Stimulated activated CD4-positive, alpha-beta T cell treated with anti-CD3 and anti-CD28 coated beads, Interleukin-4, amount 100 ng/mL, for 24 hours (primary cell): ENCODE measurements around the gene SEPTIN1.

Experiments
- DNase-seq: peaks from one replicate; pipeline ENCODE4 v3.0.0-alpha.2; 2020

The SEPTIN1 gene

GRCh38 chr16:30382111-30382881 is at the start of gene SEPTIN1:
Gene SEPTIN1, minus strand, starts transcription at chr16:30382561. Its CDS starts 19 bp downstream, at chr16:30382542.
- peak; percentile 79 for DNase-seq

GRCh38 chr16:30430428-30430970 is 48.1 kb upstream of the SEPTIN1 start:
- no peak for DNase-seq

GRCh38 chr16:30429678-30430427 is 47.5 kb upstream of the SEPTIN1 start, which contains the start of gene DCTPP1:
Gene DCTPP1, minus strand, starts transcription at chr16:30430030. Its CDS starts 50 bp downstream, at chr16:30429980.
- DNase-seq: peak; percentile 98

GRCh38 chr16:30429418-30429677 is 47.0 kb upstream of the SEPTIN1 start:
- DNase-seq: no peak

- no peak for DNase-seq
Observed at GRCh38 chr16:30428055-30428454, 45.7 kb upstream of the SEPTIN1 start.

GRCh38 chr16:30421010-30421409 is 38.6 kb upstream of the SEPTIN1 start:
- no peak for DNase-seq

GRCh38 chr16:30418350-30419181 is 36.2 kb upstream of the SEPTIN1 start:
- DNase-seq: no peak

GRCh38 chr16:30417529-30418349 is 35.4 kb upstream of the SEPTIN1 start:
- DNase-seq: peak; percentile 87

GRCh38 chr16:30416624-30417528 is 34.5 kb upstream of the SEPTIN1 start:
- no peak for DNase-seq

GRCh38 chr16:30416047-30416603 is 33.8 kb upstream of the SEPTIN1 start:
- no peak for DNase-seq

- DNase-seq: no peak
Observed at GRCh38 chr16:30414159-30414558, 31.8 kb upstream of the SEPTIN1 start.

- DNase-seq: no peak
Observed at GRCh38 chr16:30413112-30413806, 30.9 kb upstream of the SEPTIN1 start.

- DNase-seq: peak; percentile 94
Observed at GRCh38 chr16:30409125-30410060, 27.0 kb upstream of the SEPTIN1 start.

- no peak for DNase-seq
Observed at GRCh38 chr16:30407804-30408534, 25.6 kb upstream of the SEPTIN1 start.

GRCh38 chr16:30407102-30407803 is 24.9 kb upstream of the SEPTIN1 start, which contains the start of gene ZNF771:
Gene ZNF771, plus strand, starts transcription at chr16:30407606. Its CDS starts 448 bp downstream, at chr16:30408054.
- peak; percentile 93 for DNase-seq

GRCh38 chr16:30406795-30407101 is 24.4 kb upstream of the SEPTIN1 start:
- DNase-seq: no peak

GRCh38 chr16:30401768-30402425 is 19.5 kb upstream of the SEPTIN1 start:
- DNase-seq: no peak
